SIG-M5 treated with dmso at 0.1 percent for 504 hours (cell line): Measurements from ENCODE around the gene CHKA.

Experiments
- DNase-seq: peaks from one replicate; lab custom pipeline; 2025; ENCODE audit not compliant: unreplicated experiment; lab: John Stamatoyannopoulos, UW

CHKA gene

GRCh38 chr11:68074584-68075352 is 46.4 kb downstream of the CHKA start:
- DNase-seq: no peak

GRCh38 chr11:68071281-68072048 is 49.7 kb downstream of the CHKA start:
- DNase-seq: no peak

- no peak for DNase-seq
Observed at GRCh38 chr11:68067991-68068390, 53.2 kb downstream of the CHKA start.

GRCh38 chr11:68066742-68067141 is 54.4 kb downstream of the CHKA start:
- DNase-seq: no peak

- DNase-seq: no peak
Observed at GRCh38 chr11:68065841-68066240, 55.3 kb downstream of the CHKA start.

- no peak for DNase-seq
Observed at GRCh38 chr11:68064926-68065325, 56.3 kb downstream of the CHKA start.

GRCh38 chr11:68061508-68061907 is 59.7 kb downstream of the CHKA start:
- no peak for DNase-seq

GRCh38 chr11:68057807-68058206 is 63.4 kb downstream of the CHKA start:
- no peak for DNase-seq

GRCh38 chr11:68056317-68057285 is 64.6 kb downstream of the CHKA start:
- DNase-seq: no peak

GRCh38 chr11:68053981-68054812 is 67.0 kb downstream of the CHKA start:
- DNase-seq: no peak

GRCh38 chr11:68053117-68053516 is 68.1 kb downstream of the CHKA start:
- DNase-seq: no peak

GRCh38 chr11:68052137-68052873 is 68.9 kb downstream of the CHKA start:
- no peak for DNase-seq

GRCh38 chr11:68051191-68052136 is 69.7 kb downstream of the CHKA start:
- no peak for DNase-seq

GRCh38 chr11:68050371-68050841 is 70.8 kb downstream of the CHKA start:
- DNase-seq: no peak

- DNase-seq: no peak
Observed at GRCh38 chr11:68049509-68050370, 71.4 kb downstream of the CHKA start.

- DNase-seq: no peak
Observed at GRCh38 chr11:68048681-68049508, 72.3 kb downstream of the CHKA start.
